Measurements from ENCODE around the gene APOL1. TPM values are rescaled to one million over a fixed set of nuclear protein-coding genes. Genes with fewer than 3 reads are reported as not detected.

The APOL1 gene
- total RNA-seq, 4 donors from 2014 or later = 0.46 to 4.1 (median 2.0) TPM

GRCh38 chr22:36285017-36285416 lies 32.1 kb downstream of the APOL1 start:
- WGBS, 2 donors = 70 to 78% methylated on average over 7 to 12 of the region's 12 CpGs
- DNase-seq (ENCODE audit: low spot score in 2 of 2) = no peak

GRCh38 chr22:36285545-36285944 lies 32.6 kb downstream of the APOL1 start:
- no peak for DNase-seq (ENCODE audit: low spot score in 2 of 2)
- WGBS, 2 donors = 86 to 89% methylated on average over 21 of the region's 21 CpGs
- TF ChIP-seq POLR2A (IDR thresholded peaks at IDR 0.05) = no peak
- TF ChIP-seq CTCF (IDR thresholded peaks at IDR 0.05) = no peak
- no peak overlapping the region for H3K4me3 ChIP-seq (ENCODE audit: low read depth, poor library complexity, severe bottlenecking)
- intact Hi-C loops (cut with DNase I; ENCODE audit: low total_unique reads) = loop anchor here (10.0 kb wide), 2 partner anchors 91 to 141 kb away; no protein-coding TSS in a partner anchor

More at GRCh38 chr22:36285017-36285416, 32.1 kb downstream of the APOL1 start:
- TF ChIP-seq CTCF (IDR thresholded peaks at IDR 0.05) = no peak
- no peak for TF ChIP-seq POLR2A (IDR thresholded peaks at IDR 0.05)
- no peak overlapping the region for H3K4me3 ChIP-seq (ENCODE audit: low read depth, poor library complexity, severe bottlenecking)
- intact Hi-C loops (cut with DNase I; ENCODE audit: low total_unique reads) = loop anchor here (10.0 kb wide), 2 partner anchors 90 to 140 kb away; no protein-coding TSS in a partner anchor

- TF ChIP-seq CTCF (IDR thresholded peaks at IDR 0.05) (peak in 1 of 3 donors; percentile 84), POLR2A (IDR thresholded peaks at IDR 0.05) (no peak)
- DNase-seq (ENCODE audit: low spot score in 2 of 2) = peak; percentile 71 to 96
- intact Hi-C loops (cut with DNase I; ENCODE audit: low total_unique reads) = loop anchor here (10.0 kb wide), 2 partner anchors 92 to 142 kb away; no protein-coding TSS in a partner anchor
- 46 to 77% methylated on average over 19 to 27 of the region's 28 CpGs for WGBS, 2 donors
- no peak overlapping the region for H3K4me3 ChIP-seq (ENCODE audit: low read depth, poor library complexity, severe bottlenecking)
These were observed 33.4 kb downstream of the APOL1 start for GRCh38 chr22:36286096-36286957.

- no peak overlapping the region for H3K4me3 ChIP-seq (ENCODE audit: low read depth, poor library complexity, severe bottlenecking)
- no peak for TF ChIP-seq CTCF (IDR thresholded peaks at IDR 0.05)
- TF ChIP-seq POLR2A (IDR thresholded peaks at IDR 0.05) = no peak
- intact Hi-C loops (cut with DNase I; ENCODE audit: low total_unique reads) = loop anchor here (10.0 kb wide), 2 partner anchors 93 to 143 kb away; no protein-coding TSS in a partner anchor
- no peak for DNase-seq (ENCODE audit: low spot score in 2 of 2)
- WGBS, 2 donors = 56 to 69% methylated on average over 19 to 20 of the region's 20 CpGs
These were observed 35.1 kb downstream of the APOL1 start for GRCh38 chr22:36287881-36288515.

GRCh38 chr22:36288571-36289405 lies 35.9 kb downstream of the APOL1 start:
- WGBS, 2 donors = 87 to 94% methylated on average over 33 of the region's 33 CpGs
- no peak overlapping the region for H3K4me3 ChIP-seq (ENCODE audit: low read depth, poor library complexity, severe bottlenecking)
- intact Hi-C loops (cut with DNase I; ENCODE audit: low total_unique reads) = loop anchor here (10.0 kb wide), 2 partner anchors 94 to 144 kb away; no protein-coding TSS in a partner anchor
- no peak for DNase-seq (ENCODE audit: low spot score in 2 of 2)
- TF ChIP-seq CTCF (IDR thresholded peaks at IDR 0.05) (no peak), POLR2A (IDR thresholded peaks at IDR 0.05) (no peak)

Data from lower leg skin (tissue), 4 donors.